ENCODE measurements around the gene ACOT7. TPM values are rescaled to one million over a fixed set of nuclear protein-coding genes. Genes with fewer than 3 reads are reported as not detected.

The ACOT7 gene
- total and polyA plus RNA-seq, 2 donors (not counting 1 experiment from before 2014, with no cell fraction given): 4.2 to 4.6 TPM

GRCh38 chr1:6307099-6307498 is 86.5 kb downstream of the ACOT7 start:
- ChIA-PET CTCF (no interaction called here), POLR2A (no interaction called here)
- Histone ChIP-seq H3K4me1 (ENCODE audit: control insufficient read depth in 2 of 2, insufficient read depth in 2 of 2, low read length in 2 of 2) (no peaks in the 10 kb centered on the region), H3K79me2 (ENCODE audit: control insufficient read depth, insufficient read depth, low read length) (no peaks in the 10 kb centered on the region), H3K4me2 (replicated peaks; ENCODE audit: low read depth, low read length, poor library complexity, severe bottlenecking) (no peak overlapping the region), H3K9me3 (ENCODE audit: control extremely low read depth in 1 of 3, control insufficient read depth in 2 of 3, insufficient read depth in 1 of 3, low read length in 2 of 3) (peaks cover 0 to 15% (median 0%) of the 10 kb centered on the region in 3 donors), H3K36me3 (replicated peaks in 1 of 2; ENCODE audit: control extremely low read depth in 1 of 2, control insufficient read depth in 1 of 2, extremely low read depth in 1 of 2, insufficient read depth in 2 of 2, low read length in 1 of 2) (no peaks in the 10 kb centered on the region), H3K4me3 (ENCODE audit: control extremely low read depth in 1 of 5, extremely low read depth in 1 of 5, insufficient read depth in 1 of 5, low read depth in 2 of 5, low read length in 4 of 5) (no peak overlapping the region), H3K27me3 (replicated peaks in 1 of 4; ENCODE audit: control extremely low read depth in 1 of 4, control insufficient read depth in 3 of 4, insufficient read depth in 4 of 4, low read length in 3 of 4) (no peaks in the 10 kb centered on the region), H3K9ac (ENCODE audit: low read length) (no peak overlapping the region), H3K27ac (ENCODE audit: low read length in 2 of 2) (no peak overlapping the region), H2AFZ (ENCODE audit: insufficient read depth, low read depth, low read length, poor library complexity, severe bottlenecking) (no peak overlapping the region), H4K20me1 (ENCODE audit: control insufficient read depth, insufficient read depth, low read length, poor library complexity, severe bottlenecking) (no peaks in the 10 kb centered on the region)
- Mint-ChIP-seq H3K4me3 (no peak overlapping the region), H3K4me1 (no peaks in the 10 kb centered on the region), H3K9me3 (ENCODE audit: insufficient read depth) (no peaks in the 10 kb centered on the region), H3K27ac (no peak overlapping the region), H3K27me3 (no peaks in the 10 kb centered on the region)
- over 99% methylated on average over 12 of the region's 15 CpGs for WGBS (ENCODE audit: insufficient coverage)
- TF ChIP-seq, protein P1, sequence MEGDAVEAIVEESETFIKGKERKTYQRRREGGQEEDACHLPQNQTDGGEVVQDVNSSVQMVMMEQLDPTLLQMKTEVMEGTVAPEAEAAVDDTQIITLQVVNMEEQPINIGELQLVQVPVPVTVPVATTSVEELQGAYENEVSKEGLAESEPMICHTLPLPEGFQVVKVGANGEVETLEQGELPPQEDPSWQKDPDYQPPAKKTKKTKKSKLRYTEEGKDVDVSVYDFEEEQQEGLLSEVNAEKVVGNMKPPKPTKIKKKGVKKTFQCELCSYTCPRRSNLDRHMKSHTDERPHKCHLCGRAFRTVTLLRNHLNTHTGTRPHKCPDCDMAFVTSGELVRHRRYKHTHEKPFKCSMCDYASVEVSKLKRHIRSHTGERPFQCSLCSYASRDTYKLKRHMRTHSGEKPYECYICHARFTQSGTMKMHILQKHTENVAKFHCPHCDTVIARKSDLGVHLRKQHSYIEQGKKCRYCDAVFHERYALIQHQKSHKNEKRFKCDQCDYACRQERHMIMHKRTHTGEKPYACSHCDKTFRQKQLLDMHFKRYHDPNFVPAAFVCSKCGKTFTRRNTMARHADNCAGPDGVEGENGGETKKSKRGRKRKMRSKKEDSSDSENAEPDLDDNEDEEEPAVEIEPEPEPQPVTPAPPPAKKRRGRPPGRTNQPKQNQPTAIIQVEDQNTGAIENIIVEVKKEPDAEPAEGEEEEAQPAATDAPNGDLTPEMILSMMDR (IDR thresholded peaks at IDR 0.05): no peak
- TF ChIP-seq EZH2 (IDR thresholded peaks at IDR 0.05; ENCODE audit: borderline replicate concordance, insufficient read depth, low read depth, low read length, poor library complexity, severe bottlenecking): no peak
- intact Hi-C loops (cut with micrococcal nuclease): no loop called here
- DNase-seq (no peak), ATAC-seq (ENCODE audit: low read depth) (no peak)

- Mint-ChIP-seq H3K4me1 (no peaks in the 10 kb centered on the region), H3K9me3 (ENCODE audit: insufficient read depth) (no peaks in the 10 kb centered on the region), H3K4me3 (no peak overlapping the region), H3K27me3 (no peaks in the 10 kb centered on the region), H3K27ac (no peak overlapping the region)
- ATAC-seq (ENCODE audit: low read depth): no peak
- H3K9ac ChIP-seq (ENCODE audit: low read length): no peak overlapping the region
- H3K36me3 ChIP-seq (replicated peaks in 1 of 2; ENCODE audit: control extremely low read depth in 1 of 2, control insufficient read depth in 1 of 2, extremely low read depth in 1 of 2, insufficient read depth in 2 of 2, low read length in 1 of 2): no peaks in the 10 kb centered on the region
- H3K4me1 ChIP-seq (ENCODE audit: control insufficient read depth in 2 of 2, insufficient read depth in 2 of 2, low read length in 2 of 2): no peaks in the 10 kb centered on the region
- peaks cover 0 to 10% (median 0%) of the 10 kb centered on the region in 3 donors for H3K9me3 ChIP-seq (ENCODE audit: control extremely low read depth in 1 of 3, control insufficient read depth in 2 of 3, insufficient read depth in 1 of 3, low read length in 2 of 3)
- no peak for DNase-seq
- POLR2A ChIA-PET: no interaction called here
- no peak overlapping the region for H3K27ac ChIP-seq (ENCODE audit: low read length in 2 of 2)
- H3K4me3 ChIP-seq (ENCODE audit: control extremely low read depth in 1 of 5, extremely low read depth in 1 of 5, insufficient read depth in 1 of 5, low read depth in 2 of 5, low read length in 4 of 5): no peak overlapping the region
- no peaks in the 10 kb centered on the region for H3K79me2 ChIP-seq (ENCODE audit: control insufficient read depth, insufficient read depth, low read length)
- no peaks in the 10 kb centered on the region for H3K27me3 ChIP-seq (replicated peaks in 1 of 4; ENCODE audit: control extremely low read depth in 1 of 4, control insufficient read depth in 3 of 4, insufficient read depth in 4 of 4, low read length in 3 of 4)
- H2AFZ ChIP-seq (ENCODE audit: insufficient read depth, low read depth, low read length, poor library complexity, severe bottlenecking): no peak overlapping the region
- CTCF ChIA-PET: no interaction called here
- intact Hi-C loops (cut with micrococcal nuclease): no loop called here
- H4K20me1 ChIP-seq (ENCODE audit: control insufficient read depth, insufficient read depth, low read length, poor library complexity, severe bottlenecking): no peaks in the 10 kb centered on the region
- no peak for TF ChIP-seq EZH2 (IDR thresholded peaks at IDR 0.05; ENCODE audit: borderline replicate concordance, insufficient read depth, low read depth, low read length, poor library complexity, severe bottlenecking)
- TF ChIP-seq, protein P1 (IDR thresholded peaks at IDR 0.05): no peak
- H3K4me2 ChIP-seq (replicated peaks; ENCODE audit: low read depth, low read length, poor library complexity, severe bottlenecking): no peak overlapping the region
- 100% methylated on average over 1 of the region's 15 CpGs for WGBS (ENCODE audit: insufficient coverage)
Measured at GRCh38 chr1:6303397-6304012, 90.1 kb downstream of the ACOT7 start.
